Loucy (cell line): ENCODE results near the gene PLOD3.

ENCODE experiments used
- EZH2phosphoT487 ChIP-seq: fragments of 200-600 bp; IDR thresholded peaks from 2 replicates; pipeline ENCODE4 v1.6.1; 2018; ENCODE audit warnings: antibody characterized with exemption, mild to moderate bottlenecking, moderate library complexity, borderline replicate concordance
- TF ChIP-seq, protein P1 (sequence below): fragments of 200-600 bp; sonication (generic); conservative IDR thresholded peaks from 2 replicates; pipeline ENCODE4 v1.5.1; 2014; ENCODE audit warnings: mild to moderate bottlenecking, antibody characterized with exemption, low read length

DNA sequence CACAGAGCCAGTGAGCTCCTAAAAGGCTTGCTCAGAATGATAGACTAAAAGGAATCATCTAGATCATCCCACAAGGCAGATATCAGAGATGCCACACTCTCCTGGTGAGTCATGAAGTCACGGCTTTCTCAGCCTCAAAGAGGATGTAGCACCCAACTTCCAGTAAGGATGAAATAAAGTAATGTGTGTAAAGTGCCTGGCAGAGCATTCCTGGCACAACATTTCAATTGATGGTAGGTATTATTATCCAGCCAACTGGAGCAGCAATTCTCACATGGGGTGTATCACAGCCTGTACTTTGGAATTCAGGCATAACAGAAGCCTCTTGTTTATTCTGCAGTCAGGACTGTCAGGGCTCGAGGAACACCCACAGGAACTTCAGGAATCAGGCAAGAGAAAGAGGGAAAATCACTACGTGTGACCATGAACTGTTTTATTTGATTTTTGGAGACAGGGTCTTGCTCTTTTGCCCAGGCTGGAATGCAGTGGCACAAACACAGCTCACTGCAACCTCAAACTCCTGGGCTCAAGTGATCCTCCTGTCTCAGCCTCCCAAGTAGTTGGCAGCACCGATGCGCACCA is 32.0 kb downstream of the PLOD3 start:
- TF ChIP-seq, protein P1, sequence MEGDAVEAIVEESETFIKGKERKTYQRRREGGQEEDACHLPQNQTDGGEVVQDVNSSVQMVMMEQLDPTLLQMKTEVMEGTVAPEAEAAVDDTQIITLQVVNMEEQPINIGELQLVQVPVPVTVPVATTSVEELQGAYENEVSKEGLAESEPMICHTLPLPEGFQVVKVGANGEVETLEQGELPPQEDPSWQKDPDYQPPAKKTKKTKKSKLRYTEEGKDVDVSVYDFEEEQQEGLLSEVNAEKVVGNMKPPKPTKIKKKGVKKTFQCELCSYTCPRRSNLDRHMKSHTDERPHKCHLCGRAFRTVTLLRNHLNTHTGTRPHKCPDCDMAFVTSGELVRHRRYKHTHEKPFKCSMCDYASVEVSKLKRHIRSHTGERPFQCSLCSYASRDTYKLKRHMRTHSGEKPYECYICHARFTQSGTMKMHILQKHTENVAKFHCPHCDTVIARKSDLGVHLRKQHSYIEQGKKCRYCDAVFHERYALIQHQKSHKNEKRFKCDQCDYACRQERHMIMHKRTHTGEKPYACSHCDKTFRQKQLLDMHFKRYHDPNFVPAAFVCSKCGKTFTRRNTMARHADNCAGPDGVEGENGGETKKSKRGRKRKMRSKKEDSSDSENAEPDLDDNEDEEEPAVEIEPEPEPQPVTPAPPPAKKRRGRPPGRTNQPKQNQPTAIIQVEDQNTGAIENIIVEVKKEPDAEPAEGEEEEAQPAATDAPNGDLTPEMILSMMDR, result no peak
- no peak for TF ChIP-seq EZH2phosphoT487
